Gastroesophageal sphincter (tissue), 4 donors: Measurements from ENCODE around the gene TNS3. TPM values are rescaled to one million over a fixed set of nuclear protein-coding genes. Genes with fewer than 3 reads are reported as not detected.

ENCODE experiments used
- ATAC-seq: fragments of 150-250 bp; one replicate; pipeline ENCODE4 v1.9.1; 2016; ENCODE audit warnings: mild to moderate bottlenecking, moderate library complexity
- H3K27ac ChIP-seq, 4 donors: fragments of 200-600 bp; sonication (generic) in 3 of 4; 1 replicate in 3 of 4; 2 replicates in 1 of 4; pipeline ENCODE4 v1.5.1; 2016 to 2019
- H3K27me3 ChIP-seq: fragments of 200-600 bp; sonication (generic); one replicate; pipeline ENCODE4 v1.5.1; 2019
- H3K36me3 ChIP-seq, 2 donors: fragments of 200-600 bp; sonication (generic); one replicate each; pipeline ENCODE4 v1.5.1; 2019; ENCODE audit warnings: control low read depth in 1 of 2
- H3K4me1 ChIP-seq, 3 donors: fragments of 200-600 bp; sonication (generic); 1 replicate in 2 of 3; 2 replicates in 1 of 3; pipeline ENCODE4 v1.5.1; 2016 to 2019; ENCODE audit warnings: control low read depth in 2 of 3
- H3K4me3 ChIP-seq, 2 donors: fragments of 200-600 bp; sonication (generic); one replicate each; pipeline ENCODE4 v1.5.1; 2019; ENCODE audit warnings: mild to moderate bottlenecking in 1 of 2, moderate library complexity in 1 of 2
- H3K9me3 ChIP-seq, 3 donors: fragments of 200-600 bp; sonication (generic); one replicate each; pipeline ENCODE4 v1.5.1; 2017 to 2019; ENCODE audit warnings: control low read depth in 2 of 3
- EP300 ChIP-seq: sonication (generic); formaldehyde crosslinking; IDR thresholded peaks from one replicate; pipeline ENCODE4 v1.6.1; 2017; ENCODE audit warnings: antibody characterized with exemption, mild to moderate bottlenecking
- POLR2A ChIP-seq, 2 donors: fragments of 450-650 bp; IDR thresholded peaks; one replicate each; pipeline ENCODE4 v1.6.1; 2017; ENCODE audit warnings: antibody characterized with exemption in 2 of 2, mild to moderate bottlenecking in 2 of 2, moderate library complexity in 1 of 2
- POLR2AphosphoS5 ChIP-seq: sonication (generic); formaldehyde crosslinking; IDR thresholded peaks from one replicate; pipeline ENCODE4 v1.6.1; 2017; ENCODE audit warnings: antibody characterized with exemption
- WGBS, 2 donors: methylation state at CpG; one replicate each; pipeline ENCODE4 v1.1.5; 2018; ENCODE audit warnings: low coverage in 1 of 2; 5-methylcytosine and 5-hydroxymethylcytosine counted together
- total RNA-seq, 4 donors: library from RNA; depleted of rRNA; stranded (reverse); fragments of >200 nt; gene quantifications; one replicate each; pipeline ENCODE4 v1.1.0, GENCODE V29; 2016
- TF ChIP-seq, protein P1 (sequence below), 4 experiments: fragments of 200-600 bp in 2 of 4; fragments of 450-650 bp in 2 of 4; sonication (generic) in 1 of 4; IDR thresholded peaks; one replicate each; pipeline ENCODE4 v1.5.1; 2017 to 2019; ENCODE audit warnings: antibody characterized with exemption in 4 of 4, mild to moderate bottlenecking in 2 of 4, moderate library complexity in 2 of 4

Gene TNS3
- total RNA-seq, 4 donors from 2014 or later, result 35.0 to 61.3 (median 45.1) TPM

DNA sequence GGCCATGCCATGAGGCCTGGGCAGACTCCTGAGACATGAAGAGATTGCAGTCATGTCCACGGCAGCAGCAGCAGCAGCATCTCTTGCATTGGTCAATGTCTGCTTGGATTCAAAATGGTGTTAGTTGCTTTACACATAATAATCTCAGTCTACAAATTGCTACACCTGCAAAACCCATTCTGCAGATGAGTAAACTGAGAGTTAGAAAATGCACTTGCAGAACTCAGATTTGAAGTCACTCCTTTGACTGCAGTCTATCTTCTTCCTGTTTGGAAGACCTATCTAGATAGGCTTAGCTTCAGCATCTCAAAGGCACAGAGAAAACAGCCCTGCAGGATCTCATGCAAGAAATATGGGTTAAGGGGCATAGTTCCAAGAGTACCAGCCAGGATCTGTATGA is 350.3 kb downstream of the TNS3 start:
- no peak for ATAC-seq
- 83 to 91% methylated on average over 1 of the region's 1 CpG for WGBS, 2 donors
- no peaks in the 10 kb centered on the region for H3K27me3 ChIP-seq
- no peaks in the 10 kb centered on the region for H3K9me3 ChIP-seq
- H3K4me3 ChIP-seq, result no peak overlapping the region
- no peak overlapping the region for H3K27ac ChIP-seq
- TF ChIP-seq POLR2AphosphoS5 (no peak), EP300 (no peak), POLR2A (IDR thresholded peaks at IDR 0.05) (no peak)
- TF ChIP-seq, protein P1, sequence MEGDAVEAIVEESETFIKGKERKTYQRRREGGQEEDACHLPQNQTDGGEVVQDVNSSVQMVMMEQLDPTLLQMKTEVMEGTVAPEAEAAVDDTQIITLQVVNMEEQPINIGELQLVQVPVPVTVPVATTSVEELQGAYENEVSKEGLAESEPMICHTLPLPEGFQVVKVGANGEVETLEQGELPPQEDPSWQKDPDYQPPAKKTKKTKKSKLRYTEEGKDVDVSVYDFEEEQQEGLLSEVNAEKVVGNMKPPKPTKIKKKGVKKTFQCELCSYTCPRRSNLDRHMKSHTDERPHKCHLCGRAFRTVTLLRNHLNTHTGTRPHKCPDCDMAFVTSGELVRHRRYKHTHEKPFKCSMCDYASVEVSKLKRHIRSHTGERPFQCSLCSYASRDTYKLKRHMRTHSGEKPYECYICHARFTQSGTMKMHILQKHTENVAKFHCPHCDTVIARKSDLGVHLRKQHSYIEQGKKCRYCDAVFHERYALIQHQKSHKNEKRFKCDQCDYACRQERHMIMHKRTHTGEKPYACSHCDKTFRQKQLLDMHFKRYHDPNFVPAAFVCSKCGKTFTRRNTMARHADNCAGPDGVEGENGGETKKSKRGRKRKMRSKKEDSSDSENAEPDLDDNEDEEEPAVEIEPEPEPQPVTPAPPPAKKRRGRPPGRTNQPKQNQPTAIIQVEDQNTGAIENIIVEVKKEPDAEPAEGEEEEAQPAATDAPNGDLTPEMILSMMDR (IDR thresholded peaks at IDR 0.05), result no peak
- H3K4me1 ChIP-seq, result no peaks in the 10 kb centered on the region
- no peaks in the 10 kb centered on the region for H3K36me3 ChIP-seq

DNA sequence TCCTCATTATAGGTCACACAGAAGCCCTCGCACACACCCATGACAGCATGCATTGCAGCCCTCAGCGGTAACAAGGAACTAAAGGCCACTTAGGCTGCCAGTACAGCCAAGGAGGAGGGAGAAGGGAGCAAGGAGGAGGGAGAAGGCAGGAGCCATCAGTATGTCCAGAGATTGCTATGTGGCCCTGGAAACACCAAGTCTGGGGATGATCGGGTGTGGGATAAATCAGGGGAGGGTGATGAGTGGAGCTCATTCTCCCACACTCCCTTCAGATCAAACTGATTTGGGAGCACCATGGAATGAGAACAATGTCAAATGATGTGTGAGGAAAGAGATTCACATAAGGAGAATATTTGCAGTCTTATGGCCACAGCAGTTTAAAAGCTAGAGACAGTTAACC is 350.9 kb downstream of the TNS3 start:
- no peak for ATAC-seq
- Histone ChIP-seq H3K4me1 (no peaks in the 10 kb centered on the region), H3K27me3 (no peaks in the 10 kb centered on the region), H3K27ac (no peak overlapping the region), H3K9me3 (no peaks in the 10 kb centered on the region), H3K36me3 (no peaks in the 10 kb centered on the region), H3K4me3 (no peak overlapping the region)
- TF ChIP-seq EP300 (no peak), POLR2AphosphoS5 (no peak), POLR2A (IDR thresholded peaks at IDR 0.05) (no peak)
- TF ChIP-seq, protein P1 (IDR thresholded peaks at IDR 0.05), result no peak
- WGBS, 2 donors, result 91 to 100% methylated on average over 1 of the region's 3 CpGs

DNA sequence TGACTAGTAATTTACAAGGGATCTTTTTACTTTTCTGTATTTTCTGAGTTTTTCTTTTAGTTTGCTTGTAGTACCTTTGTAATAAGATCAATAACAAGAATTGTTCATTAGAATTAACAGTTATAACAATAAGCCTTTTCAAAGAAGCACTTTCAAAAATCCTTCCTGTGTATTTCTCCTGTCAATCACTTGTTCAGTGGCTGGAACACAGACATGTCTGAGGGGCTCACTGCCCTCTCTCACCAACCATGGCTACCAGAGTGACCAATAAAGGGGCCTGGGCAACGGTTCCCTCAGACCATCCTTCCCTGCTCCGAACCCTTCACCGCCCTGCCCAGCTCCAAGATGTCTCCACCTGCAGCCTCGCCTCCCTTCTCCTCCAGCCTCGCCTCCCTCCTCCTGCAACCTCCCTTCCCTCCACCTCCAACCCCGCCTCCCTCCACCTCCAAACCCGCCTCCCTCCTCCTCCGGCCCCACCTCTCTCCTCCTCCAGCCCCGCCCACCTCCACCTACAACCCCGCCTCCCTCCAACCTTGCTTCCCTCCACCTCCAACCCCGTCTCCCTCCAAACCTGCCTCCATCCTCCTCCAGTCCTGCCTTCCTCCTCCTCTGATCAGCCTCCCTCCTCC is 353.4 kb downstream of the TNS3 start:
- no peak for ATAC-seq
- H3K27ac ChIP-seq, result no peak overlapping the region
- TF ChIP-seq, protein P1 (IDR thresholded peaks at IDR 0.05), result no peak
- no peak for TF ChIP-seq EP300
- no peak for TF ChIP-seq POLR2AphosphoS5
- TF ChIP-seq POLR2A (IDR thresholded peaks at IDR 0.05), result no peak
- no peaks in the 10 kb centered on the region for H3K27me3 ChIP-seq
- no peaks in the 10 kb centered on the region for H3K4me1 ChIP-seq
- H3K4me3 ChIP-seq, result no peak overlapping the region
- no peaks in the 10 kb centered on the region for H3K9me3 ChIP-seq
- H3K36me3 ChIP-seq, result no peaks in the 10 kb centered on the region
- WGBS, 2 donors, result 98% methylated on average over 6 to 7 of the region's 11 CpGs

DNA sequence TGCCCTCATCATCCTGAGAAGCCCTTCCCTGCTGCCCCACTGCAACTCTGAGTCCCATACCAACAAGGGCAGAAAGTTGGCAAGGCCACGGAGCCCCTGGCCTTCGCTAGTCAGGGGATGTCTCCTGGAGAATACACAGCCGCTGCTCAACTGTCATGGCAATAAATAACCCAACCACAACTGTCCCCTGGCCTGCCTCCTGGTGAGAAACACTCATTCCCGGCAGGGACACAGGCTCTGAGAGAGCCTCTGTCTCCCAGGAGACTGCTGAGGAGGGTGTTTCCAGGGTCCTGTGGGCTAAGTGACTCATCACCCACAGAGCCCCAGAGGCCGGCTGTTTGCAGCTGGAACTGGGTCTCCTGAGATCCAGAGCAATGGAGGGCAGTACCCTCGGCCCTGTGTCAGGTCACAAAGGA is 354.1 kb downstream of the TNS3 start:
- ATAC-seq, result no peak
- 60% methylated on average over 1 of the region's 6 CpGs; no CpG with 5 or more reads in 1 of the 2 donors for WGBS, 2 donors
- no peaks in the 10 kb centered on the region for H3K27me3 ChIP-seq
- H3K27ac ChIP-seq, result no peak overlapping the region
- no peak overlapping the region for H3K4me3 ChIP-seq
- TF ChIP-seq, protein P1 (IDR thresholded peaks at IDR 0.05), result no peak
- TF ChIP-seq POLR2A (IDR thresholded peaks at IDR 0.05) (no peak), EP300 (no peak), POLR2AphosphoS5 (no peak)
- H3K4me1 ChIP-seq, result no peaks in the 10 kb centered on the region
- no peaks in the 10 kb centered on the region for H3K9me3 ChIP-seq
- no peaks in the 10 kb centered on the region for H3K36me3 ChIP-seq

DNA sequence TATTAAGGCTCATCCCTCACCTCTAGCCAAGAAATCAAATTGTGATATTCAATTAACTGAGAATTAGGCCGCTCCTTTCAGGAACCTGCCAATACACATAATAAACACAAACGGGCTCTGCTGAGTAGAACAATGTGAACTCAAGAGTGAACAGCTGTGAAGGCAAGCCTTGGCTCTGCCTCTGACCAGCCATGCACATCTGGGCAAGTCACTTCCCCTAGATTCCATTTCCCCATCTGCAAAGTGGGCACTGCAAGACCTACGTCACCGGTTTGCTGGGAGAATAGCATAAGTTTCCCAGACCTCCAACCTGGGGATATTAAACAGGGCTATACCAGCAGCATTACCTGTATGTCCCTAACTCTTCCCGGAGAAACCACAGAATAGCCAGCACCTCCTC is 355.2 kb downstream of the TNS3 start:
- Histone ChIP-seq H3K4me3 (no peak overlapping the region), H3K27me3 (no peaks in the 10 kb centered on the region), H3K4me1 (no peaks in the 10 kb centered on the region), H3K36me3 (no peaks in the 10 kb centered on the region), H3K9me3 (no peaks in the 10 kb centered on the region), H3K27ac (no peak overlapping the region)
- no peak for TF ChIP-seq POLR2AphosphoS5
- TF ChIP-seq EP300, result no peak
- TF ChIP-seq, protein P1 (IDR thresholded peaks at IDR 0.05), result no peak
- TF ChIP-seq POLR2A (IDR thresholded peaks at IDR 0.05), result no peak
- 89 to 100% methylated on average over 4 of the region's 5 CpGs for WGBS, 2 donors
- no peak for ATAC-seq
